Pancreas (tissue), 10 donors: ENCODE measurements around the gene DNAH9. TPM values are rescaled to one million over a fixed set of nuclear protein-coding genes. Genes with fewer than 3 reads are reported as not detected.
"Not testable (repeated sequence)": the region's sequence is repeated elsewhere in the genome, so short reads cannot be mapped to it uniquely, and the experiment has no call there.

ENCODE experiments used
- ATAC-seq, 4 donors: fragments of 200-7000 bp; cut with Tn5 transposase; one replicate each; pipeline versions ENCODE4 v1.8.0 to v1.9.1; 2020; ENCODE audit warnings: mild to moderate bottlenecking in 4 of 4, moderate library complexity in 4 of 4
- DNase-seq, 6 donors: peaks; one replicate each; pipeline ENCODE4 v3.0.0-alpha.2; 2020
- FAIRE-seq: peaks from 2 replicates; lab custom pipeline; 2012; peaks lifted over from hg19 to GRCh38; lab: Jason Lieb, UNC
- H3K27ac ChIP-seq, 4 donors: fragments of 200-600 bp; sonication (generic); 1 replicate in 3 of 4; 2 replicates in 1 of 4; pipeline versions ENCODE4 v1.5.0 to v1.8.0; 2020
- H3K27me3 ChIP-seq, 4 donors: fragments of 200-600 bp; one replicate each; pipeline ENCODE4 v1.8.0; 2021
- H3K36me3 ChIP-seq, 3 donors: fragments of 200-600 bp; sonication (generic) in 1 of 3; one replicate each; pipeline versions ENCODE4 v1.5.0 to v1.8.0; 2020 to 2021
- H3K4me1 ChIP-seq, 3 donors: fragments of 200-600 bp; one replicate each; pipeline ENCODE4 v1.8.0; 2021
- H3K4me3 ChIP-seq, 4 donors: fragments of 200-600 bp; sonication (generic) in 2 of 4; one replicate each; pipeline versions ENCODE4 v1.5.0 to v1.8.0; 2020 to 2021
- H3K9me3 ChIP-seq, 4 donors: fragments of 200-600 bp; one replicate each; pipeline ENCODE4 v1.8.0; 2021
- WGBS, 2 donors: extraction: QIAGEN DNeasy Blood & Tissue Kit; methylation state at CpG; one replicate each; pipeline ENCODE4 v1.1.7; 2013; 5-methylcytosine and 5-hydroxymethylcytosine counted together
- intact Hi-C, 3 donors: fragments of 100-400 bp; cut with DNase I; formaldehyde crosslinking; loops; one replicate each; pipeline versions ENCODE4 v1.11.1 to v1.14.2; 2022
- polyA plus RNA-seq, 2 donors: library from polyadenylated mRNA; stranded (reverse); fragments of 200-250 nt; gene quantifications; one replicate each; pipeline ENCODE4 v1.2.3, GENCODE V29; 2013
- total RNA-seq, 6 donors: library from RNA; stranded (reverse); fragmentation: NEBNext Ultra II Directional in 4 of 6; extraction: Animal tissue kit (Norgen Biotek cat#: 25700) in 4 of 6; gene quantifications; one replicate each; pipeline versions ENCODE4 v1.2.1 to v1.2.4, GENCODE V29; 2021 to 2023
- TF ChIP-seq, protein P1 (sequence below), 4 donors: fragments of 200-600 bp; sonication (generic) in 3 of 4; IDR thresholded peaks; one replicate each; pipeline versions ENCODE4 v1.5.0 to v1.8.0; 2021; ENCODE audit warnings: antibody characterized with exemption in 4 of 4
- donor health status: healthy with polysubstance abuse.
- donor health status: DM: no; HTN: no; CAD: no; lungs with moderate emphysema.
- donor health status: DM: no; HTN: no; CAD: no.
- donor health status: control.
- donor health status: control.
- donor health status: Bipolar disorder and iron deficiency.
- donor health status: DM: yes; HTN: yes; CAD: no.
- donor health status: DM: no; HTN: no; CAD: no.
- donor health status: DM: no; HTN: no; CAD: no.
- donor health status: DM: yes; HTN: yes; CAD: no.

DNAH9 gene
- total and polyA plus RNA-seq, 8 donors, result 0.53 to 2.4 (median 1.3) TPM

DNA sequence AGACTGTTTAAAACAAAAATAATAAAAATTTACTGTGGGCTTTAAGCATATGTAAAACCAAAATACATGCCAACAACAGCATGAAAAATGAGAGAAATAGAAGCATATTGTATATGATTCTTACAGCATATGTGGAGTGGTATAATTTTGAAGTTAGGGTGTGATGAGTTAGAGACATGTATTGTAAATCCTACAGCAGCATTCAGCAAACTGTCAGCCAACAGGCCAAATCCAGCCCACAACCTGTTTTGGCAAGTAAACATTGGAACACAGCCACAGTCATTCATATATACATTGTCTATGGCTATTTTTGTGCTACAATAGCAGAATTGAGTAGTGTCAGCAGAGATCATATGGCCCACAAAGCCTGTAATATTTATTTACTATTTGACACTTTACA, 356.7 kb downstream of the DNAH9 start:
- TF ChIP-seq, protein P1, sequence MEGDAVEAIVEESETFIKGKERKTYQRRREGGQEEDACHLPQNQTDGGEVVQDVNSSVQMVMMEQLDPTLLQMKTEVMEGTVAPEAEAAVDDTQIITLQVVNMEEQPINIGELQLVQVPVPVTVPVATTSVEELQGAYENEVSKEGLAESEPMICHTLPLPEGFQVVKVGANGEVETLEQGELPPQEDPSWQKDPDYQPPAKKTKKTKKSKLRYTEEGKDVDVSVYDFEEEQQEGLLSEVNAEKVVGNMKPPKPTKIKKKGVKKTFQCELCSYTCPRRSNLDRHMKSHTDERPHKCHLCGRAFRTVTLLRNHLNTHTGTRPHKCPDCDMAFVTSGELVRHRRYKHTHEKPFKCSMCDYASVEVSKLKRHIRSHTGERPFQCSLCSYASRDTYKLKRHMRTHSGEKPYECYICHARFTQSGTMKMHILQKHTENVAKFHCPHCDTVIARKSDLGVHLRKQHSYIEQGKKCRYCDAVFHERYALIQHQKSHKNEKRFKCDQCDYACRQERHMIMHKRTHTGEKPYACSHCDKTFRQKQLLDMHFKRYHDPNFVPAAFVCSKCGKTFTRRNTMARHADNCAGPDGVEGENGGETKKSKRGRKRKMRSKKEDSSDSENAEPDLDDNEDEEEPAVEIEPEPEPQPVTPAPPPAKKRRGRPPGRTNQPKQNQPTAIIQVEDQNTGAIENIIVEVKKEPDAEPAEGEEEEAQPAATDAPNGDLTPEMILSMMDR (IDR thresholded peaks at IDR 0.05), result no peak
- Histone ChIP-seq H3K27ac (no peak overlapping the region), H3K27me3 (no peaks in the 10 kb centered on the region), H3K9me3 (no peaks in the 10 kb centered on the region), H3K4me3 (no peak overlapping the region), H3K4me1 (no peaks in the 10 kb centered on the region), H3K36me3 (no peaks in the 10 kb centered on the region)
- FAIRE-seq (no peak), ATAC-seq (no peak), DNase-seq (no peak)
- intact Hi-C loops, result no loop called here

DNA sequence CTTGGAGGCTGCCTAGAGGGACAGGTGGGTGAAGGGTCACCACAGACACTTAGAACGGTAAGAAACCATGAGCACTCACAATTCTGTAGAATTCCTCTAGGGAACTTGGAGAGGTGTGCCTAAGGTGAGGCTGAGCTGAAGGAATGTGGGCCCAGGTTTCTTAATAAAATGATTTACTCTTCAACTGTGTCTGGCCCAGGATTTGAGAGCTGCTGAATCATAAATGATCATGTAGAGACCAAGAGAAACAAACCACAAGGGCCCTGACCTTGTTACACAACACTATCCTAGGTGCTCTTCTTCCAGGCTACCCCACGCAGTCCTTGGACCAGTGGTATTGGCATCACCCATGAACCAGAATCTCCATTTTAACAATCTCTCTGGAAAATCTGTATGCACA, 371.3 kb downstream of the DNAH9 start:
- intact Hi-C loops, result no loop called here
- FAIRE-seq (no peak), DNase-seq (no peak), ATAC-seq (no peak)
- TF ChIP-seq, protein P1 (IDR thresholded peaks at IDR 0.05), result no peak
- Histone ChIP-seq H3K9me3 (peaks cover 0 to 5% (median 0%) of the 10 kb centered on the region in 4 donors), H3K4me1 (no peaks in the 10 kb centered on the region), H3K36me3 (no peaks in the 10 kb centered on the region), H3K4me3 (no peak overlapping the region), H3K27me3 (no peaks in the 10 kb centered on the region), H3K27ac (no peak overlapping the region)
- WGBS, 2 donors, result 95% methylated on average over 2 of the region's 2 CpGs

DNA sequence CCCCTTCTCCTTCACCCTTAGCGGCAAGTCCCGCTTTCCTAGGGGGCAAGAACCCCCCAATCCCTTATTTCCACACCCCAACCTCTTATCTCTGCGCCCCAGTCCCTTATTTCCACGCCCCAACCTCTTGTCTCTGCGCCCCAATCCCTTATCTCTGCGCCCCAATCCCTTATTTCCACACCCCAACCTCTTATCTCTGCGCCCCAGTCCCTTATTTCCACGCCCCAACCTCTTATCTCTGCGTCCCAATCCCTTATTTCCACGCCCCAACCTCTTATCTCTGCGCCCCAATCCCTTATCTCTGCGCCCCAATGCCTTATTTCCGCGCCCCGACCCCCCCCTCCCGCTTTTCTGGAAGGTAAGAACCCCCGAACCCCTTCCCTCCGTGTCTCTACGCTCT, 374.5 kb downstream of the DNAH9 start:
- ATAC-seq, H3K4me1 ChIP-seq, DNase-seq, H3K27me3 ChIP-seq, FAIRE-seq, H3K9me3 ChIP-seq, H3K4me3 ChIP-seq, intact Hi-C loops, H3K27ac ChIP-seq, H3K36me3 ChIP-seq: not testable (repeated sequence)
- 92 to 97% methylated on average over 19 of the region's 19 CpGs for WGBS, 2 donors

DNA sequence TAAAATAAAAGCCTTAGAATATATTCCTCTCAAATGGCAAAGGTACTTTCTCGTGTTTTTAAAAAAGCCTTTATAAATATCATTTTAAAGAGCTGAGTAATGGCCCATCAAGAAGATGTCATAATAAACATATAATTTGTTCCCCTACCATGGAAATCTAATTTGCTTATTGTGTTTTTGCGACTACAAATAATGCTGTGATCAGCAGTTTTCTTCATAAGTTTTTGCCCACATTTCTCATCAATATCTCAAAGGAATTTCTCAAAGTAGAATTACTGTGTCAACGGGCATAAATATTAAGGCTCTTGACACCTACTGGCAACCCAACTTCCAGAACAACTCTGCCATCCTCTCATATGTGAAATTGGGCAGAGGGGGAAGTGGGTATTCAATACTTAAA, 381.5 kb downstream of the DNAH9 start:
- ATAC-seq (no peak), DNase-seq (no peak), FAIRE-seq (no peak)
- Histone ChIP-seq H3K27ac (no peak overlapping the region), H3K4me1 (no peaks in the 10 kb centered on the region), H3K9me3 (no peaks in the 10 kb centered on the region), H3K4me3 (no peak overlapping the region), H3K36me3 (peaks cover 0 to 11% (median 6%) of the 10 kb centered on the region in 3 donors), H3K27me3 (no peaks in the 10 kb centered on the region)
- 89 to 92% methylated on average over 3 of the region's 3 CpGs for WGBS, 2 donors
- intact Hi-C loops, result loop anchor here in 1 of 3 donors (10.0 kb wide), 1 partner anchor 1105 kb away; no protein-coding TSS in a partner anchor
- TF ChIP-seq, protein P1 (IDR thresholded peaks at IDR 0.05), result no peak

DNA sequence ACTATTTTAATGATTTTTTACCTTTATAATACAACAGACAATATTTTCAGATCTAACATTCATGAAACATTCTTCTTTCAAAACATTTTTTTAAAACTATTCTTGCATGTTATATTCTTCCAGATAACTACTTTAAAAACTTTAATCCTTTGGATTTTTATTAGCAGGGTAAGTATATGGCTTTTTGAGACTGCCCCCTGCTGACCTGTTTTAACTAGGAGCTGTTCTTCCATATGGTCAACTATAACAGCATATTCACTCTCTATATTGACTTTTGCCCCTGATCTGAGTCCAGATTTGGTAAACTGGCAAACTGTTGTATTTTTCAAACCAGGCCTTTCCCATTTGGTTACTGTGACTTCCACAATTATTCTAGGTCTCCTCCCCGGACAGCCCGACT, 382.5 kb downstream of the DNAH9 start:
- no peak for DNase-seq
- no peaks in the 10 kb centered on the region for H3K27me3 ChIP-seq
- intact Hi-C loops, result loop anchor here in 1 of 3 donors (10.0 kb wide), 1 partner anchor 1106 kb away; no protein-coding TSS in a partner anchor
- TF ChIP-seq, protein P1 (IDR thresholded peaks at IDR 0.05), result no peak
- no peak overlapping the region for H3K4me3 ChIP-seq
- no peak for ATAC-seq
- no peak for FAIRE-seq
- H3K27ac ChIP-seq, result no peak overlapping the region
- peaks cover 0 to 11% (median 6%) of the 10 kb centered on the region in 3 donors for H3K36me3 ChIP-seq
- WGBS, 2 donors, result 66 to 82% methylated on average over 2 of the region's 2 CpGs
- no peaks in the 10 kb centered on the region for H3K4me1 ChIP-seq
- H3K9me3 ChIP-seq, result no peaks in the 10 kb centered on the region
